A549 (cell line): ENCODE results near the gene CCDC40.

ENCODE experiments used
- CBX8 ChIP-seq: fragments of 200-600 bp; sonication (generic); IDR thresholded peaks from 2 replicates; pipeline ENCODE4 v1.6.1; 2016
- EHMT2 ChIP-seq: fragments of 200-600 bp; sonication (generic); IDR thresholded peaks from 2 replicates; pipeline ENCODE4 v1.6.1; 2016; ENCODE audit warnings: antibody characterized with exemption, low read depth, mild to moderate bottlenecking, moderate library complexity
- MAFK ChIP-seq: fragments of 450-650 bp; IDR thresholded peaks from 2 replicates; pipeline ENCODE4 v1.6.1; 2014; ENCODE audit not compliant: partially characterized antibody
- TF ChIP-seq, protein P1 (sequence below): fragments of >200 bp; sonication (Bioruptor Twin); formaldehyde crosslinking; IDR thresholded peaks from 3 replicates; pipeline ENCODE4 v1.5.1; 2016
- TF ChIP-seq, protein P2 (sequence below): IDR thresholded peaks from 2 replicates; pipeline ENCODE4 v1.6.1; 2012
- TF ChIP-seq, protein P3 (sequence below): fragments of 250-450 bp; sonication (Bioruptor Pico); IDR thresholded peaks from 2 replicates; pipeline ENCODE4 v1.5.0; 2021; ENCODE audit warnings: mild to moderate bottlenecking, moderate library complexity, borderline replicate concordance

DNA sequence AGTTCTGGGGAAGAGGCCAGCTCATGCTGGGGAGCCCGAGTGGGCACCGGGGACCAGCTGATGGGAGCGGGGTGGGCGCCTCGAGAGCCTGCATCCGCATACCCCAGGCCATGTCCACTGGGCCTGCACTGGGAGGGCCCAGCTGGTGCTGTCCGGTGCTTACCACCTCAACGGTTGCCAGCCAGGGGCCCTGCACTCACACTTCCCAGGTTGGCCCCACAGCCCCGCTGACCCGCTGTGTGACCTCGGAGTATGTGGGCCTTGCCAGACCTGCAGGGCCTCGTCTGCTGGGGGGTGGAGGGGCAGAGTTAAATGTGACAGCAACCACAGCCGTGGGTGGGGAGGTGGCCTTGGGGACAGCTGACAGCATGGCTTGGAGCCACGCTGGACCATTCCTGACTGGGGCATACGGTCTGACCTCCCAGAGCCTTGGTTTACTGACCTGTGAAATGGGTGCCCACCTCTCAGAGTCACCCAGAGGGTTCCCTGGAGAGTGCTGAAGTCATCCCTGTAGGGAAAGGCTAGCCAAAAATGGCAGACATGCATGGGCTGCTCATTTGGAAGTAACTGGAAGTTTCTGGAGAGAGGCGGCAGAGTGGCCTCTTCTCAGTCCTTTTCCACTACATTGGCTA is 59.5 kb downstream of the CCDC40 start:
- TF ChIP-seq CBX8 (no peak), EHMT2 (no peak), MAFK (no peak)
- TF ChIP-seq, protein P1, sequence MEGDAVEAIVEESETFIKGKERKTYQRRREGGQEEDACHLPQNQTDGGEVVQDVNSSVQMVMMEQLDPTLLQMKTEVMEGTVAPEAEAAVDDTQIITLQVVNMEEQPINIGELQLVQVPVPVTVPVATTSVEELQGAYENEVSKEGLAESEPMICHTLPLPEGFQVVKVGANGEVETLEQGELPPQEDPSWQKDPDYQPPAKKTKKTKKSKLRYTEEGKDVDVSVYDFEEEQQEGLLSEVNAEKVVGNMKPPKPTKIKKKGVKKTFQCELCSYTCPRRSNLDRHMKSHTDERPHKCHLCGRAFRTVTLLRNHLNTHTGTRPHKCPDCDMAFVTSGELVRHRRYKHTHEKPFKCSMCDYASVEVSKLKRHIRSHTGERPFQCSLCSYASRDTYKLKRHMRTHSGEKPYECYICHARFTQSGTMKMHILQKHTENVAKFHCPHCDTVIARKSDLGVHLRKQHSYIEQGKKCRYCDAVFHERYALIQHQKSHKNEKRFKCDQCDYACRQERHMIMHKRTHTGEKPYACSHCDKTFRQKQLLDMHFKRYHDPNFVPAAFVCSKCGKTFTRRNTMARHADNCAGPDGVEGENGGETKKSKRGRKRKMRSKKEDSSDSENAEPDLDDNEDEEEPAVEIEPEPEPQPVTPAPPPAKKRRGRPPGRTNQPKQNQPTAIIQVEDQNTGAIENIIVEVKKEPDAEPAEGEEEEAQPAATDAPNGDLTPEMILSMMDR, result no peak
- TF ChIP-seq, protein P2, sequence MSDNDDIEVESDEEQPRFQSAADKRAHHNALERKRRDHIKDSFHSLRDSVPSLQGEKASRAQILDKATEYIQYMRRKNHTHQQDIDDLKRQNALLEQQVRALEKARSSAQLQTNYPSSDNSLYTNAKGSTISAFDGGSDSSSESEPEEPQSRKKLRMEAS, result no peak
- TF ChIP-seq, protein P3, sequence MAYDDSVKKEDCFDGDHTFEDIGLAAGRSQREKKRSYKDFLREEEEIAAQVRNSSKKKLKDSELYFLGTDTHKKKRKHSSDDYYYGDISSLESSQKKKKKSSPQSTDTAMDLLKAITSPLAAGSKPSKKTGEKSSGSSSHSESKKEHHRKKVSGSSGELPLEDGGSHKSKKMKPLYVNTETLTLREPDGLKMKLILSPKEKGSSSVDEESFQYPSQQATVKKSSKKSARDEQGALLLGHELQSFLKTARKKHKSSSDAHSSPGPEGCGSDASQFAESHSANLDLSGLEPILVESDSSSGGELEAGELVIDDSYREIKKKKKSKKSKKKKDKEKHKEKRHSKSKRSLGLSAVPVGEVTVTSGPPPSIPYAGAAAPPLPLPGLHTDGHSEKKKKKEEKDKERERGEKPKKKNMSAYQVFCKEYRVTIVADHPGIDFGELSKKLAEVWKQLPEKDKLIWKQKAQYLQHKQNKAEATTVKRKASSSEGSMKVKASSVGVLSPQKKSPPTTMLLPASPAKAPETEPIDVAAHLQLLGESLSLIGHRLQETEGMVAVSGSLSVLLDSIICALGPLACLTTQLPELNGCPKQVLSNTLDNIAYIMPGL (CRISPR knock-in tag), result no peak
